AG04450 (cell line): ENCODE measurements around the gene CYP26A1. TPM values are rescaled to one million over a fixed set of nuclear protein-coding genes. Genes with fewer than 3 reads are reported as not detected.

ENCODE experiments used
- CTCF ChIA-PET: fragments of 300-600, 350-600 bp; formaldehyde crosslinking; extraction: SDS; loops from one replicate; lab custom pipeline; 2022; ENCODE audit warnings: antibody characterized with exemption, inconsistent platforms; lab: Charles Lee
- POLR2A ChIA-PET: fragments of 350-600 bp; formaldehyde crosslinking; extraction: SDS; loops from one replicate; lab custom pipeline; 2021; ENCODE audit warnings: antibody characterized with exemption, inconsistent platforms; lab: Yijun Ruan, JAX
- DNase-seq: peaks from one replicate; pipeline ENCODE4 v3.0.0-alpha.2; 2011; ENCODE audit warnings: low read depth, low spot score
- H3K27ac ChIP-seq: one replicate; pipeline ENCODE4 v1.5.1; 2012; ENCODE audit warnings: low read depth, low read length, control low read depth
- H3K27me3 ChIP-seq: one replicate; pipeline ENCODE4 v1.6.0; 2012; ENCODE audit warnings: low read length; ENCODE audit not compliant: control insufficient read depth, insufficient read depth
- H3K4me3 ChIP-seq: 2 replicates; pipeline ENCODE4 v1.5.1; 2011; ENCODE audit warnings: mild to moderate bottlenecking, low read depth, low read length, control low read depth
- H3K9me3 ChIP-seq: 2 replicates; pipeline ENCODE4 v1.5.1; 2012; ENCODE audit warnings: low read length; ENCODE audit not compliant: control insufficient read depth, insufficient read depth
- CTCF ChIP-seq: IDR thresholded peaks from 2 replicates; pipeline ENCODE4 v1.5.1; 2011; ENCODE audit warnings: low read depth, low read length, control low read depth, inconsistent platforms
- polyA plus RNA-seq: library from polyadenylated mRNA; depleted of rRNA; stranded (reverse); fragments of >200 nt; gene quantifications from 2 replicates; pipeline ENCODE4 v1.2.3, GENCODE V29; 2011

The CYP26A1 gene
- polyA plus RNA-seq, 1 experiment: not detected

GRCh38 chr10:93077860-93078337 lies 4.2 kb downstream of the CYP26A1 start:
- POLR2A ChIA-PET: no interaction called here
- no peak for TF ChIP-seq CTCF
- no peak for DNase-seq
- Histone ChIP-seq H3K27ac (no peak overlapping the region), H3K9me3 (peaks cover 3% of the 10 kb centered on the region; the same call in 1 of the 2 replicates), H3K4me3 (no peak overlapping the region), H3K27me3 (peaks cover 55% of the 10 kb centered on the region)
- CTCF ChIA-PET: interaction anchor here (1.2 to 1.4 kb wide), 4 partner anchors 72 to 275 kb away, joined by 3 to 7 read pairs (median 4); no protein-coding TSS in a partner anchor

GRCh38 chr10:93079663-93080349 lies 6.1 kb downstream of the CYP26A1 start:
- H3K27ac ChIP-seq: no peak overlapping the region
- ChIA-PET CTCF (interaction anchor here (0.5 to 3.9 kb wide), 75 partner anchors 8 to 627 kb away, joined by 3 to 39 read pairs (median 4); no protein-coding TSS in a partner anchor), POLR2A (no interaction called here)
- H3K4me3 ChIP-seq: peak overlapping the region; percentile 29; the same call in 1 of the 2 replicates
- H3K27me3 ChIP-seq: peaks cover 37% of the 10 kb centered on the region
- no peak for TF ChIP-seq CTCF
- no peak for DNase-seq
- peaks cover 3% of the 10 kb centered on the region; the same call in 1 of the 2 replicates for H3K9me3 ChIP-seq

GRCh38 chr10:93080350-93081046 lies 6.8 kb downstream of the CYP26A1 start:
- no peaks in the 10 kb centered on the region for H3K9me3 ChIP-seq
- H3K27ac ChIP-seq: no peak overlapping the region
- H3K4me3 ChIP-seq: peak overlapping the region; percentile 29; the same call in 1 of the 2 replicates
- peaks cover 31% of the 10 kb centered on the region for H3K27me3 ChIP-seq
- ChIA-PET CTCF (interaction anchor here (0.6 to 3.9 kb wide), 76 partner anchors 8 to 600 kb away, joined by 3 to 39 read pairs (median 4); no protein-coding TSS in a partner anchor), POLR2A (no interaction called here)
- DNase-seq: no peak
- TF ChIP-seq CTCF: peak; percentile 86

GRCh38 chr10:93081318-93081717 lies 7.6 kb downstream of the CYP26A1 start:
- peaks cover 29% of the 10 kb centered on the region for H3K27me3 ChIP-seq
- POLR2A ChIA-PET: no interaction called here
- no peak overlapping the region for H3K4me3 ChIP-seq
- TF ChIP-seq CTCF: no peak
- H3K9me3 ChIP-seq: no peaks in the 10 kb centered on the region
- DNase-seq: no peak
- CTCF ChIA-PET: interaction anchor here (0.6 to 3.9 kb wide), 20 partner anchors 9 to 709 kb away, joined by 3 to 39 read pairs (median 8); no protein-coding TSS in a partner anchor
- H3K27ac ChIP-seq: no peak overlapping the region
